Muscle of back (tissue), 13 donors: Measurements from ENCODE around the gene BACH1. TPM values are rescaled to one million over a fixed set of nuclear protein-coding genes. Genes with fewer than 3 reads are reported as not detected.
"Not testable (repeated sequence)": the region's sequence is repeated elsewhere in the genome, so short reads cannot be mapped to it uniquely, and the experiment has no call there.

Experiments used
- DNase-seq, 3 donors: peaks; one replicate each; pipeline versions ENCODE4 v3.0.0 to v3.0.0-alpha.2; 2013
- long read RNA-seq, 9 donors: transcript quantifications; one replicate each; lab custom pipeline, GENCODE V29; 2026
- polyA plus RNA-seq, 10 donors: library from polyadenylated mRNA; unstranded; fragments of 120-200 nt; gene quantifications; one replicate each; pipeline ENCODE4 v1.2.1, GENCODE V29; 2013; ENCODE audit not compliant: insufficient read length in 10 of 10

BACH1 gene
- 10 to 100 TPM; 22.4 to 35.7 (median 25.3) TPM for polyA plus RNA-seq
- long read RNA-seq, donor 1, full-length matches to known transcripts, result 6 of 13 reads
- long read RNA-seq, donor 1, partial matches to known transcripts, result 7 of 13 reads
- long read RNA-seq, donor 1, other reads (novel, unspliced or antisense), result 0 of 13 reads
- long read RNA-seq, donor 2, result 0 reads
- long read RNA-seq, donor 3, result 0 reads
- long read RNA-seq, donor 4, partial matches to known transcripts, result 5 of 5 reads
- long read RNA-seq, donor 4, other reads (novel, unspliced or antisense), result 0 of 5 reads
- long read RNA-seq, donor 5, full-length matches to known transcripts, result 1 of 9 reads
- long read RNA-seq, donor 5, partial matches to known transcripts, result 8 of 9 reads
- long read RNA-seq, donor 5, other reads (novel, unspliced or antisense), result 0 of 9 reads
- long read RNA-seq, donor 6, full-length matches to known transcripts, result 1 of 1 reads
- long read RNA-seq, donor 6, partial matches to known transcripts, result 0 of 1 reads
- long read RNA-seq, donor 6, other reads (novel, unspliced or antisense), result 0 of 1 reads
- long read RNA-seq, donor 7, result 0 reads
- long read RNA-seq, donor 8, result 0 reads
- long read RNA-seq, donor 9, result 0 reads

DNA sequence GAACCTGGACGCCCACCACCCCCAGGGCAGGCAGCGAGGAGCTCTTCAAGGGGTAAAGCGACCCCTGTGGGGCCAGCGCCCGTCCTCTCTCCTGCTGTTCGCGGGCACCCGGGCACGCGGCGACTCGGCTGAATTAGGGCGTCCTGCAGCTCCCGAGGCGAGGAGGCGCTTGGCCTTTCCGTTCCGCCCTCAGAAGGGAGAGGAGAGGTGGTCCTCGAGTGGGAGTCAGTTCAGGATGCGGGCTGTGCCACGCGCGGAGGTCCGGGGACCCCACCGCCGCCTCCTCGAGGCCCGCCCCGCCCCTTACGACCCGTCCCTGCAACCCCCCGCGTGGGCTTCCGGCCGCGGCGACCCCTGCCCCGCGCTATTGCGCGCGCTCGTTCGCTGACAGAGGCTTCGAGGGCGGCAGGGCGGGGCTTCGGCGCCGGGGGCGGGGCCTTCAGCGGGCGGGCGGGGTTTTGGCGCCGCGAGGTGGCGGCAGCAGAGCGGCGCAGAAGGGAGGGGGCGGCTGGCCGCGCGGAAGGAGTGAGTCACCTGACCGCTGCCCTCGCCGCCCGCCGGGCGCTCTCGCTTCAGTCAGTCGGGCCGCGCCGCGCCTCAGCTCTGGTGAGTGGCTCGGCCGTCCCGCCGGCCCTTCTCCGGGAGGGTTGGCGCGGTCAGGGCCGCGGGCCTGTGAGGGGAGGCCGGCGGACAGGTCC is at the start of gene BACH1:
Gene BACH1 (plus strand): TSS at position 575 of the 698 bp plus-strand sequence. CDS start 22,359 bp downstream, outside the sequence.
- peak; percentile 91 to 96 (median 93) for DNase-seq

DNA sequence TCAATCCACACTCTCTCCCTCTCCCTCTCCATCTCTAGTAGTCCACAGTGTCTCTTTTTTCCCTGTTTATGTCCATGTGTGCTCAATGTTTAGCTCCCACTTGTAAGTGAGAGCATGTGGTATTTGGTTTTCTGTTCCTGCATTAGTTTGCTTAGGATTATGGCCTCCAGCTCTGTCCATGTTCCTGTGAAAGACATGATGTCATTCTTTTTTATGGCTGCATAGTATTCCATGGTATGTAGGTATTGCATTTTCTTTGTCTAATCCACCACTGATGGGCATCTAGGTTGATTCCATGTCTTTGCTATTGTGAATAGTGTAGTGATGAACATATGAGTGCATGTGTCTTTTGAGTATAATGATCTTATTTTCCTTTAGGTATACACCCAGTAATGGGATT is 49.4 kb upstream of the BACH1 start:
- DNase-seq, result not testable (repeated sequence)

DNA sequence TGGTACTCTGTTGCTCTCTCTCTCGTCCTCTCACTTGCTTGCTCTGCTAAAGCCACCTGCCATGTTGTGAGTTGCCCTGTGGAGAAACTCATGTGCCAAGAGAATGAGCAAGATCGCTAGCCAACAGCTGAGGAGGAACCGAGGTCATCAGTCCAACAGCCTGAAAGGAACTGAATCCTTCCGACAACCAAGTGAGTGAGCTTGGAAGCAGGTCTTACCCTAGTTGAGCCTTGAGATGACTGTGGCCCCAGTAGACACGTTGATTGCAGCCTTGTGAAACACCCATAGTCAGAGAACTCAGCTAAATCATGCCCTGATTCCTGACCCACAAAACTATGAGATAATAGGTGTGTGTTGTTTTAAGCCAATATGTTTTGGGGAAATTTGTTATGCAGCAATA is 48.1 kb upstream of the BACH1 start:
- no peak for DNase-seq

DNA sequence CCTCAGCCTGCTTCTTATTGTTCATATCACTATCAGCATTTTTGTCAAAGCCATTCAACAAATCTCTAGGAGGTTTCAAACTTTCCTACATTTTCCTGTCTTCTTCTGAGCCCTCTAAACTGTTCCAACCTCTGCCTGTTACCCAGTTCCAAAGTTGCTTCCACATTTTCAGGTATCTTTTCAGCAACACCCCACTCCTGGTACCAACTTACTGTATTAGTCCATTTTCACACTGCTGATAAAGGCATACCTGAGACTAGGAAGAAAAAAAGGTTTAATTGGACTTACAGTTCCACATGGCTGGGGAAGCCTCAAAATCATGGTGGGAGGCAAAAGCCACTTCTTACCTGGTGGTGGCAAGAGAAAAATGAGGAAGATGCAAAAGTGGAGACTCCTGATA is 44.9 kb upstream of the BACH1 start:
- DNase-seq, result not testable (repeated sequence)

DNA sequence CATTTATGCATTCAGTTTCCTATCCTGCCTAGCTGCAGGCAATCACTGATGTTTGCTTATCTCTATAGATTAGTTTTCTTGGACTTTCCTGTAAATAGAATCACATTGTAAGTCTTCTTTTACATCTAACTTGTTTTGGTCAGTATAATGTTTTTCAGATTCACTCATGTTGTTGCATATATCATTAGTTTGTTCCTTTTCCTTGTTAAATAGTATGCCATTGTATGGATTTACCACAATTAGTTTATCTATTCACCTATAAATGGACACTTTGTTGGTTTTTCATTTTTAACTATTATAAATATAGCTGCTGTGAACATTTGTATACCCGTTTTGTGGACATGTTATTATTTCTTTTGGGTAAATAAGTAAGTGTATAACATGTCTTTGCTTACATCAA is 44.2 kb upstream of the BACH1 start:
- no peak for DNase-seq

DNA sequence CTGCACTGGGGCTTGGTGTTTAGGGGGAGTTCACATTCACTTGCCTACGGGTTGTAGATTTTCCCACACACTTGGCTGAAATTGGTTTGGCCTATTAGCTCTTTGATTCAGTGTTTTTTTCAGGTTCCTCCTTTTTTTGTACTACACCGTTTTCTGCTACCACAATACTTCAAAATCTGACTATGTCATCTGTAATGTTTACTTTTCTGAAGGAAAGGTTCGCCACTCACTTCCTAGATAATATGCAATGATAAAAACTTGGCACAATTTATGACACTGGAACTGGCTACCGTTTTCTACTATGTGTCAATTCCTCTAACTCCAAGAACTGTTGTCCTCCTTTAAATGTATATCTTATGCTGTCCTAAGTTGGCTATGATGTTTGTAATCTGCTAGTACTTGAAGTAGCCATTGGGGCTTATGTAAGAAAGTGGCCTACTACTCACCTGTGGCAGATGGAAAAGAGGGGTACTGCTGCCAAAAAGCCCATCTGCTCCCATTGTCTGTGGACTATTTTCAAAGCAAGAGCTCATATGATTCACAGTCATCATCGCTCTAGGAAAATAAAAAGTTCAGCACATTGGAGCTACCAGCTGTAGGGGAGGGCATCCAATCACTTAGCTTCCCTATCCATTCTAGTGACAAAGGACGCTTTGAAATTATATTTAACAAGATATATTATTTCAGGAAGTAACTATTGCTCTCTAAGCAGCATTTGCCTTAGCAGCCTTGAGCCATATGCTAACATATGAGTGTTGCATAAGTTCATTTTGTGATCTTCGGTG is 42.4 kb upstream of the BACH1 start:
- DNase-seq, result peak in 1 of 3 donors; percentile 10

DNA sequence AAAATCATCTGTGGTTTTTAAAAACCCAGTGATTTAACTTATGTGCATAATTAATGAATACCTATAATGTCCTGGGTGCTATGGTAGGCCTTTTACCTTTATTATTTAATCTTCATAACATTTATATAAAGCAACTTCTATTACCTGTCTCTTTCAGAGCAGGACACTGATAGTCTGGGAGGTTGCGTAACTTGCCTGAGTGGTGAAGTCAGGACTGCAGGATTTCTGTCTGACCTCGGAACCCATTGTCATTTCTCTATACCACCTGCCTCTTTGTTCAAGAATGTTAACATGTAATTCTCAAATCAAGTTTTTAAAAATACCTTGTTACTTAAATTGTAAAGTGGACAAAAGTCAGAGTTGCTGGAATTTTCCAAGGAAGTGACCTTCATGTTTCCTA is 41.0 kb upstream of the BACH1 start:
- DNase-seq, result no peak

DNA sequence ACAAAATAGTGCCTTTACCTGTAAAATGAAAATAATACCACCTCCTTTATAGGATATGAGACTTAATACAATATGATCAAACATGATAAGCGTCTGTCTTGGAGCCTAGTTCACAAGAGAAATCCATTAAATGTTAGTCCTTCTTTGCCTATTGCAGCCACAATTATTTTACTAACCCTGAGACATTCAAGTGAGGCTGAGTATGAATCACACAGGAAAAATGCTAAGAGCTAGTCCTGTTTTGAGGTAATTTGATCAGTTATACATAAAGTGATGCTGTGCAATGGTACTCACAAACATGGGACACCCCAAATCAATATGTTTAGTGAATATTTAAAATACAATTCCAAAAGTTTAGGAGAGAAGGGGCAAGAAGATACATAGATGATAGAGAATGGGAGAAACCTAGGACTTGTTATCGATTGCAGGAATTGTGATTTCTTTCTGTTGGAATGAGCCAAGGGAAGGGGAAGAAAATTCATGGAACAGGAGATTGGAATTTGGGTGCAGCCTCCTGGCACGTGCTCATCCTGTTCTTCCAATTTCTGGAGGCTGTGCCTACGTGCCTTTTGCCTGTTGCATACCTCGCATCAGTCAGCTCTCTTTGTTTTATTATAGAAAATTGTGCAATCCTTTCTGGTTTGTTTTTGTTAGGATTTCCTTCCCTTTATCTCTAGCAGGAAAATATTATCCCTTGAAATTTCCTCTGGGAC is 39.9 kb upstream of the BACH1 start:
- peak in 2 of 3 donors; percentile 17 to 62 for DNase-seq

- no peak for DNase-seq
Measured at GRCh38 chr21:29260461-29260860, 38.3 kb upstream of the BACH1 start.

GRCh38 chr21:29261555-29262540 is 36.9 kb upstream of the BACH1 start:
- no peak for DNase-seq

DNA sequence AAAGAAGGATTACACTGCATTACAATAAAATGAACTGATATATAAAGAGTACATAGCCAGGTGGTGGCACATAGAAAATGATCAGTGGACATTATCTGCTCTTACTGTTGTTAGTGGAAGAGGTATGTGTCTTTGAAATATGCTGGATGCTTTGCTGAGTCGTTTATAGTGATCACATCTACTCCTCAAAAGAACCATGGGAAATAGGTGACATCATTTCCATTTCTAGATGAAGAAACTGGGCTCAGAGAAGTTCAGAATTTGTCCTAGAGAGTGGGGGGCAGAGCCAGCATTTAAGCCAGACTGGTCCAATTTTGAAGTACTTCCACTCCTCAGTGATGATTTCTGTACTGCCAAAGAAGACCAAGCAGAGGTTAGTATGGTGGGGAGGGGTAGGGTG is 34.0 kb upstream of the BACH1 start:
- DNase-seq, result no peak

DNA sequence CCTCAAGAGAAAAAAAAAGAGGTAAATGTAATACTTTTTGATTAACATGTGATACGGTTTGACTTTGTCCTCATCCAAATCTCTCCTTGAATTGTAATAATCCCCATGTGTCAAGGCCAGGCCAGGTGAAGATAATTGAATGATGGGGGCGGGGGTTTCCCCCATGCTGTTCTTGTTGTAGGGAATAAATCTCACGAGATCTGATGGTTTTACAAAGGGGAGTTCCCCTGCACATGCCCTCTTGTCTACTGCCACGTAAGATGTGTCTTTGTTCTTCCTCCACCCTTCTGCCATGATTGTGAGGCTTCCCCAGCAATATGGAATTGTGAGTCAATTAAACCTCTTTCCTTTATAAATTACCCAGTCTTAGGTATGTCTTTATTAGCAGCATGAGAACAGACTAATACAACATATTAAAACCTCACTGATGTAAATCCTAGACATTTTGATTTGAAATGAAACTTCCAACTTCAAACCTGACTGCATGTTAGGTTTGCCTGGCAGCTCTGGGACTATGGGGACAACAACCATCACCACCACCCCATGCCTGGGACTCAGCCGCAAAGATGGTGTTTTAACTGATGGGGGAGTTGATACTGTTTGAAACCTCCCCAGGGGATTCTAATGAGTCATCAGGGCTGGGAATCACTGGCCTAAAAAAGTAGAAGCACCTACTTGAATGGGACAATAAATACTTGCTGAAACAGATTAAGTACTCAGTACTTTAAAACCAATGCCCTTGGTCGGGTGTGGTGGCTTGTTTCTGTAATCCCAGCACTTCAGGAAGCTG is 32.8 kb upstream of the BACH1 start:
- DNase-seq, result no peak

DNA sequence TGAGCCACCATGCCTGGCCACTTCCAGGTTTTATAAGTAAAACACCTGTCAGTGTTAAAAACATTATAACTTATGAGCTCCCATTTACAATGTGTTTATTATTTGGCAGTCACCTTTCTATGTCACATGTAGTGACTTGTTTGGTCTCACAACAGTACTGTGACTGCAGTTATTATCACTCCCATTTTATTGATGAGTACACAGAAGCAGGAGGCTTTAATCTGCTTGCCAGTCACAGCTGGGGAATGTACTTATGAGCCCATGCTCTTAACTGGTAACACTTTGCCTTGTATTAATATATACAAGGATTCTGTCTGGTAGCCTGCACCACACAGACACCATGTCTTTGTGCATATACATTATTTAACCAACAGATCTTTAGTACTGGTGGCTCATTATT is 31.1 kb upstream of the BACH1 start:
- DNase-seq, result no peak

- no peak for DNase-seq
Measured at GRCh38 chr21:29271927-29272333, 26.8 kb upstream of the BACH1 start.

DNA sequence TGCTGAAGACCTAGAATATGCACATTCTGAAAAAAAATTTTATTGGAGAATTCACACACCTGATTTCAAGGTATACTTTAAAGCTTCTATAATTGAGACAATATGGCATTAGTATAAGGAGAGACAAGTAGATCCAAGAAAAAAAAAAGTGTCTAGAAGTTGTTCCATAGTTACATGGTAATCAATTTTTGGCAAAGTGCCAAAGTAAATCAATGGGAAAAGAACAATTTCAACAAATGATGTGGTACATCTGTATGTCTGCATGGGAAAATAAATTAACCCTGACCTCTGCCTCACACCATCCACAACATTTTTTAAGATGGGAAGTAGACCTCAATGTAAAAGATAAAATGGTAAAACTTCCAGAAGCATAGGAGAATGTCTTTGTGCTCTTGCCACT is 21.3 kb upstream of the BACH1 start:
- DNase-seq, result no peak

GRCh38 chr21:29279558-29279957 is 19.2 kb upstream of the BACH1 start:
- DNase-seq, result no peak

DNA sequence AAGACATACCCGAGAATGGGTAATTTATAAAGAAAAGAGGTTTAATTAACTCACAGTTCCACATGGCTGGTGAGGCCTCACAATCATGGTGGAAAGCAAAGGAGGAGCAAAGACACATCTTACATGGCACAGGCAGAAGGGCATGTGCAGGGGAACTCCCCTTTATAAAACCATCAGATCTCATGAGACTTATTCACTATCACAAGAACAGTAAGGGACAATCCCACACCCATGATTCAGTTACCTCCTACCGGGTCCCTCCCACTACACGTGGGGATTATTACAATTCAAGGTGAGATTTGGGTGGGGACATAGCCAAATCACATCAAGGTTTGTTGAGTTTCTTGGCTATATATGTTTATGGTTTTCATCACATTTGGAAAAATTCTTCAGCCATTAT is 16.9 kb upstream of the BACH1 start:
- not testable (repeated sequence) for DNase-seq

DNA sequence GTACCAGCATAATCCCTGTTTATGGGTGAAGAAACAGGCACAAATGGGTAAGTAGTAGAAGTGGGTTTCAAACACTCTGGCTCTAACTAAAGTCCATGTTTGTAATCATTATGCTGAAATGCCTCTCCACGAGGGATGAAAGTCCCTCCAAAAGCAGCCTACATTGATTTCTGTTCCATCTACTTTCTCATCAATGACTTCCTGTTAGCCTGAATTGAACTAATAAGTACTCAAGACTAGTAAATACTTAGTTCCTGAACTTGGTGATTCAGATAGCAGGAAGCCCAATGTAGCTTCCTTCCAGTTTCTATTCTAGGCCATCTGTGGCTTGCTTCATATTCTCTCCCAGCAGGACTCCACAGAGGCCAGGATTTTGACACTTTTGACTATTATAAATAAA is 11.3 kb upstream of the BACH1 start:
- no peak for DNase-seq

DNA sequence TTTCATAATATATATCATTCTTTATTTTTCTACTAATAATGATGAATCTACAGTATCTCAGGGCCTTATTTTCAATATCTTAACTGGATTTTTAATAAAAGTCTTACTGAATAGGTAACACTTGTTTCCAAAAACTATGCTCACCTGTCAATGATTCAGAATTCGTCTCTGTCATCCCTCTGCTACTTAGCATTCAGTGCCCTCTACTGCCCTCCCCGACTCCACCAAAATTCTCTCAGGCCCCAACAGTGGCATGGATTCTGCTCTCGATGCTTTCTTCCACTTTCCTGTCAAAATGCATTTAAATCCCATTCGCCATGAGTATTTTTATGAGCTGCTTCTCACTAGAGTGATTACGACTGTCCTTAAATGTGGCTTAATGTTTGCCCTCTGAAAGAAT is 10.5 kb upstream of the BACH1 start:
- DNase-seq, result no peak
